ENCODE results near the gene SLC25A33. TPM values are rescaled to one million over a fixed set of nuclear protein-coding genes. Genes with fewer than 3 reads are reported as not detected.
"Not testable (repeated sequence)": the region's sequence is repeated elsewhere in the genome, so short reads cannot be mapped to it uniquely, and the experiment has no call there.

The SLC25A33 gene
- total RNA-seq, 1 donor, result 4.0 TPM

DNA sequence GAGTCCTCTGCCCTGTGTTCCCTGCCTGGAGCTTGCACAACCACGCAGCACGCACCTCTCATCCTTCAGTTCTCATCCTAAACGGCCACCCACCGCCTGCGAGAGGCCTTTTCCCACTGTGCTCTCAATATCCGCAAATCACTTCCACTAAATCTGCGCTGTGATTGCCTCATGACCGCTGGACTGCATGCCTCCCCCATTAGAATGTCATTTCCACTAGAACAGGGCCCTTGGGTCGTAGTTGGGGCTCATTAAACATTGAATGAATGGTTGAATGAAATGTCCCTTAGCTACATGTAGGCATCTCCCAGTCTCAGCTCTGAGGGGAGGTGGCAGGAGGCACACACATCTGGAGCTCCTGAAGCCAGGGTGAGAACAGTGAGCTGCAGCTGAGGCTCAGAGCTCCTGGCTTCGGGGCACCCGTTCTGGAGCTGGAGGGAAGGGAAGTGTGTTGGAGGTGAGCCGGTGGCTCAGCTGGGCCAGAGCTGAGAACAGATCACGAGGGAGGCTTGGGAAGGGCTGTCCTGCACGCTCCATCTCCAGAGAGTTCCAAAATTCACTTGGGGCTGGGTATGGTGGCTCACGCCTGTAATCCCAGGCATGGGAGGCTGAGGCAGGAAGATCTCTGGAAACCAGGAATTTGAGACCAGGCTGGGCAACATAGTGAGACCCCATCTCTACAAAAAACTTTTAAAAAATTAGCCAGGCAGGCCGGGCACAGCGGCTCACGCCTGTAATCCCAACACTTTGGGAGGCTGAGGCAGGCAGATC, 79.8 kb downstream of the SLC25A33 start:
- no peak for DNase-seq (ENCODE audit: low read depth in 2 of 3, low spot score in 2 of 3)

DNA sequence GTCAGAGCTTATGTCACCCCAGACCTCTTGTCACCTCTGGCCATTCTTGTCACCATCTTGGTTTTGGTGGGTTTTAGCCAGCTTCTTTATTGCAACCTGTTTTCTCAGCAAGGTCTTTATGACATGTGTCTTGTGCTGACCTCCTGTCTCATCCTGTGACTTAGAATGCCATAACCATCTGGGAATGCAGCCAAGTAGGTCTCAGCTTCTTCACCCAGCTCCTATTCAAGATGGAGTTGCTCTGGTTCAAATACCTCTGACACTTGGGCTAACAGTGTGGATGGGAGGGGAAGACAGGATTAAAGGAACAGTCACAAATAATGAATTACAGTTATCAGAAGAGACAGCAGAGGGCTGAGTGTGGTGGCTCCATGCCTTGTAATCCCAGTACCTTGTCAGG, 81.8 kb downstream of the SLC25A33 start:
- no peak for DNase-seq (ENCODE audit: low read depth in 2 of 3, low spot score in 2 of 3)

DNA sequence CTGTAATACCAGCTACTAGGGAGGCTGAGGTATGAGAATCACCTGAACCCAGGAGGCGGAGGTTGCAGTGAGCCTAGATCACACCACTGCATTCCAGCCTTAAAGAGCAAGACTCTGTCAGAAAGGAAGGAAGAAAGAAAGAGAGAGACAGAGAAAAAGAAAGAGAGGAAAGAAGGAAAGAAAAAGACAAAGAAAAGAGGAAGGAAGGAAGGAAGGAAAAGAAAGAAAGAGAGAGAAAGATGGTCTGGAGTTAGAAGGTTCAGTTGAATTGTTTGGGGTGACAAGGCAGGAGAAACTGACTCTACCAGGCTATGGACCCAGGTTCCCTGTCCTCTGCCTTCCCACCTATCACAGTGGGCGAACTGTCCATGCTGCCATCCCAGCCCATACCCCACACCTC, 84.8 kb downstream of the SLC25A33 start:
- DNase-seq (ENCODE audit: low read depth in 2 of 3, low spot score in 2 of 3), result no peak

- DNase-seq (ENCODE audit: low read depth in 2 of 3, low spot score in 2 of 3), result not testable (repeated sequence)
Measured at GRCh38 chr1:9625030-9625429, 85.8 kb downstream of the SLC25A33 start.

DNA sequence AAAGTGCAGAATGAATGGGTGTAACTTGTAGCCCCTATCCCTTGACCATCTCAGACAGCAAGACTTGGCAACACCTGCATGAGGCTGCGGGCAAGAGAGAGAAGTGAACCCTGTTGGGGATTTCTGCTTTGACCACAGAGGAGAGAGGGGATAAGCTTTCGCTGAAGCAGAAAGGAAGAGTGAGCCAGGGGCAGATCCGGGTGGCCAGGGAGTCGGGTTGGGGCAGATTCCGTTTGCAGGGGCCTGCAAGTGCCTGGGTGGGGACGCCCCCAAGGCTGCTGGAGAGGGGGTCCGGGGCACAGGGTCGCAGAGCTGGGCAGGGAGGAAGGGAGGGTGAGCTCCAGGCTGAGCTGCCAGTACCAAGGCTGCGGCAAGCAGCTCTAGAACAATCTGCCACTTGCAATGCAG, 86.9 kb downstream of the SLC25A33 start:
- peak in 2 of 3 donors; percentile 58 to 75 for DNase-seq (ENCODE audit: low read depth in 2 of 3, low spot score in 2 of 3)

DNA sequence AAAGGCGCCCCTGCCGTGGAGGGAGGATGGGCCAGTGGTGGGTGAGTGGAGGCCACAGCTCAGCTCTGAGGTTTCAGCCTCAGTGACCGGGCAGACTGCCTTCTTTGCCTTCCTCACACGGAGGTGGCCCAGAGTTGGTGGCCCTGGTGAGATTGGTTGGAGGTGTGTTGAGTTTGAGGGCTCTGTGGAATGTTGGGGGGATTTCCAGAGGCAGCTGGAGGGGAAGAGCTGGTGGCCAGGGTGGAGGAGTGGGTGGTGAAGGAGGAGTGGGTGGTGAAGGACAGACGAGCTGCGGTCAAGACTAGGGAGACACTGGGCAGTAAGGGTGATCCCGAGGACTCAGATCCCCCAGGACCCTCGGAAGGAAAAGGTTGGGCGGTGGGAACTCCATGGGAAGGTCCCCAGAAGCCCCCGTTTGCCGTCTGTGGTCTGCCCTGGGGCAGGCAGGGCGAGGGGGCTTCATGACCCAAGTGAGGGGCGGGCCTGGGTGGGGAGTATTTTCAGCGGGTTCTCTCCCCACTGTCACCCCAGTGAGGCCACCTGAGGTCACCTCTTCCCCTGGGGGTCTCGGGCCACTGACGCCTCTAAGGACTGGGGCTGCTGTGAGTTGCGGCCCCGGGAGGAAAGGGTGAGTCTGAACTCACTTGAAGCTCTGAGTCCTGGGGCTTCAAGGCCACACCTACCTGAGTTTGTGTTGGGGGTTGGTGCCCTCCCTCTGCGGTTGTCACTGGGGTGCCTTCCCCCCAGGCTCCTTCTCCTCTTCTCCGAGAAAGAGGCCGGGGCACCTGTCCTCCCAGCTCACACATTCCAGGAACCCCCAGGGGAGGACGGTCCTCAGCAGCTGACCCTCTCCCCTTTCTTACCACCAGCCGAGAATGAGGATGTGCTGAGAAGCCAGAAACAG, 89.5 kb downstream of the SLC25A33 start:
- DNase-seq (ENCODE audit: low read depth in 2 of 3, low spot score in 2 of 3), result peak in 2 of 3 donors; percentile 52 to 53

GRCh38 chr1:9629445-9630201, 90.4 kb downstream of the SLC25A33 start:
- peak in 2 of 3 donors; percentile 86 to 91 for DNase-seq (ENCODE audit: low read depth in 2 of 3, low spot score in 2 of 3)

DNA sequence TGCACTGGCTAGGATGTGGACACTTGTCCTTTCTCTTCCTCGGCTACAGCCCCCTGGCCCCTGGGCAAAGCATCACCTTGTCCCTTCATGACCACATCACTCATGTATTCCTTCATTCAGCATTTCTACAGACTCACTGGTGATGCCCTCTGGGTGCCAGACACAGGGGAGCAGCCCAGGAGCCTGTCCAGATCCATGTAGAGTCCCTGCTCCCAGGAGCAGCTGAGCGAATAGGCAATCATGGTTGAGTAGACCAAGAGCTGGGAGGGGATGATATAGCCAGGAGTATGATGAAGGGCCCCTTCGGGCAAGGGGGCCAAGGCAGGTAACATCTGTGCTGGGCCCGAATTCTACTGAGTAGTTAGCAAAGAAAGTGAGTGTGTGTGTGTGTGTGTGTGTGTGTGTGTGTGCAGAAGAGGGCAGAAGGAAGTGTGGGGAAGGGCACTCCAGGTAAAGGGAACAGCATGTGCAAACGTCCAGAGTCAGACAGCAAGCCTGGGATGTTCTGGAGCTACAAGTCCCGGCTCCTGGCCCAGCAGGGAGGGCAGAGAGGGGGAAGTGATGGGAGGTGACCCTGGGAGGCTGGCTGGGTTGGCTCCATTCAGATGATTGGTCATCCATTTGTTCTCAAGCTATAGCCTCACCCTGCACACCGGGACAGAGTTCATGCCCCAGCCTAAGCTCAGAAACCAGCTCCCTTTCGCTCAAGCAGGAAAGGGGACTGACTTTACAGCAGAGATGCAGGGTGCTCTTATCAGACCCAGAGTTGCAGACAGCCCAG, 91.3 kb downstream of the SLC25A33 start:
- peak in 2 of 3 donors; percentile 36 to 44 for DNase-seq (ENCODE audit: low read depth in 2 of 3, low spot score in 2 of 3)

GRCh38 chr1:9631613-9632012, 92.3 kb downstream of the SLC25A33 start:
- DNase-seq (ENCODE audit: low read depth in 2 of 3, low spot score in 2 of 3), result no peak

GRCh38 chr1:9633493-9633892, 94.2 kb downstream of the SLC25A33 start:
- DNase-seq (ENCODE audit: low read depth in 2 of 3, low spot score in 2 of 3), result no peak

GRCh38 chr1:9634582-9634981, 95.3 kb downstream of the SLC25A33 start:
- DNase-seq (ENCODE audit: low read depth in 2 of 3, low spot score in 2 of 3), result no peak

Other genes starting within 250 kb of the SLC25A33 start
- 1.6 TPM for gene SPSB1, start 246.6 kb upstream of the SLC25A33 start, total RNA-seq
- gene TMEM201, start 49.4 kb downstream of the SLC25A33 start, total RNA-seq, result 20.7 TPM
- gene PIK3CD, start 112.3 kb downstream of the SLC25A33 start, total RNA-seq, result 76.5 TPM